WTC11 (cell line): Measurements from ENCODE around the gene C1orf87. TPM values are rescaled to one million over a fixed set of nuclear protein-coding genes. Genes with fewer than 3 reads are reported as not detected.

ENCODE experiments used
- ATAC-seq: fragments of 200-7000 bp; cut with Tn5 transposase; 2 replicates; pipeline ENCODE4 v1.10.0; 2021; ENCODE audit warnings: mild to moderate bottlenecking, moderate library complexity
- CTCF ChIA-PET: fragments of 300-600 bp; sonication (Branson Sonifier 250); formaldehyde crosslinking; loops from one replicate; lab custom pipeline; 2021; ENCODE audit warnings: antibody characterized with exemption; lab: Charles Lee
- POLR2A ChIA-PET: fragments of 350-600 bp; sonication (Branson Sonifier 250); formaldehyde crosslinking; loops from one replicate; lab custom pipeline; 2021; ENCODE audit warnings: antibody characterized with exemption; lab: Charles Lee
- DNase-seq: peaks from one replicate; pipeline ENCODE4 v3.0.0; 2021; ENCODE audit warnings: low spot score
- H3K27ac Mint-ChIP-seq: 2 replicates; pipeline ENCODE4 v1.8.0; 2021; ENCODE audit warnings: mixed read lengths
- H3K27me3 Mint-ChIP-seq: 2 replicates; pipeline ENCODE4 v1.8.0; 2021; ENCODE audit warnings: low read depth, mild to moderate bottlenecking, moderate library complexity, mixed read lengths
- H3K36me3 Mint-ChIP-seq: 2 replicates; pipeline ENCODE4 v1.8.0; 2021; ENCODE audit warnings: mixed read lengths
- H3K4me1 Mint-ChIP-seq: 2 replicates; pipeline ENCODE4 v1.8.0; 2022; ENCODE audit warnings: mixed read lengths
- H3K4me3 Mint-ChIP-seq: 2 replicates; pipeline ENCODE4 v1.8.0; 2021; ENCODE audit warnings: mild to moderate bottlenecking, moderate library complexity, mixed read lengths
- H3K9me3 Mint-ChIP-seq: 2 replicates; pipeline ENCODE4 v1.8.0; 2021; ENCODE audit warnings: mixed read lengths
- AR ChIP-seq: fragments of 250-450 bp; sonication (Bioruptor Pico); IDR thresholded peaks from 2 replicates; pipeline ENCODE4 v1.9.0; 2021; ENCODE audit warnings: mild to moderate bottlenecking
- ATF1 ChIP-seq: sonication (generic); formaldehyde crosslinking; IDR thresholded peaks from 2 replicates; pipeline ENCODE4 v1.8.1; 2023; ENCODE audit warnings: mild to moderate bottlenecking, moderate library complexity, missing genetic modification reagents
- CBFB ChIP-seq: sonication (generic); formaldehyde crosslinking; IDR thresholded peaks from 2 replicates; pipeline ENCODE4 v1.8.1; 2022; ENCODE audit warnings: mild to moderate bottlenecking, low read depth, missing genetic modification reagents
- CREB1 ChIP-seq: sonication (generic); formaldehyde crosslinking; IDR thresholded peaks from 2 replicates; pipeline ENCODE4 v1.8.0; 2023; ENCODE audit warnings: mild to moderate bottlenecking, missing genetic modification reagents
- E2F5 ChIP-seq: sonication (generic); formaldehyde crosslinking; IDR thresholded peaks from 2 replicates; pipeline ENCODE4 v1.8.1; 2022; ENCODE audit warnings: mild to moderate bottlenecking, moderate library complexity, missing genetic modification reagents
- ELF4 ChIP-seq: sonication (generic); formaldehyde crosslinking; IDR thresholded peaks from 2 replicates; pipeline ENCODE4 v1.8.1; 2022; ENCODE audit warnings: low read depth, mild to moderate bottlenecking, moderate library complexity, missing genetic modification reagents
- FOXK1 ChIP-seq: sonication (generic); formaldehyde crosslinking; IDR thresholded peaks from 2 replicates; pipeline ENCODE4 v1.8.0; 2022; ENCODE audit warnings: mild to moderate bottlenecking, moderate library complexity, missing genetic modification reagents
- GTF2I ChIP-seq: fragments of 250-450 bp; sonication (Bioruptor Pico); conservative IDR thresholded peaks from 2 replicates; pipeline ENCODE4 v1.4.0; 2021; ENCODE audit warnings: mild to moderate bottlenecking
- HMGA2 ChIP-seq: fragments of 250-450 bp; sonication (Bioruptor Pico); IDR thresholded peaks from 2 replicates; pipeline ENCODE4 v1.4.0; 2021; ENCODE audit warnings: mild to moderate bottlenecking, moderate library complexity
- IRF1 ChIP-seq: sonication (generic); formaldehyde crosslinking; IDR thresholded peaks from 2 replicates; pipeline ENCODE4 v1.8.0; 2023; ENCODE audit warnings: missing genetic modification reagents
- KAT7 ChIP-seq: sonication (generic); formaldehyde crosslinking; IDR thresholded peaks from 2 replicates; pipeline ENCODE4 v1.8.1; 2023; ENCODE audit warnings: missing genetic modification reagents, mild to moderate bottlenecking, borderline replicate concordance
- MXD4 ChIP-seq: fragments of 250-450 bp; sonication (Bioruptor Pico); IDR thresholded peaks from 2 replicates; pipeline ENCODE4 v1.8.0; 2021; ENCODE audit warnings: mild to moderate bottlenecking, moderate library complexity, borderline replicate concordance
- MYBL2 ChIP-seq: sonication (generic); formaldehyde crosslinking; IDR thresholded peaks from 2 replicates; pipeline ENCODE4 v1.8.1; 2023; ENCODE audit warnings: mild to moderate bottlenecking, moderate library complexity, missing genetic modification reagents
- PREB ChIP-seq: sonication (generic); formaldehyde crosslinking; IDR thresholded peaks from 2 replicates; pipeline ENCODE4 v1.8.1; 2022; ENCODE audit warnings: mild to moderate bottlenecking, missing genetic modification reagents, moderate library complexity, borderline replicate concordance
- SMAD3 ChIP-seq: sonication (generic); formaldehyde crosslinking; IDR thresholded peaks from 2 replicates; pipeline ENCODE4 v1.8.0; 2022; ENCODE audit warnings: missing genetic modification reagents, mild to moderate bottlenecking, borderline replicate concordance
- TEAD1 ChIP-seq: sonication (generic); formaldehyde crosslinking; IDR thresholded peaks from 2 replicates; pipeline ENCODE4 v1.8.0; 2022; ENCODE audit warnings: mild to moderate bottlenecking, missing genetic modification reagents
- USF2 ChIP-seq: sonication (generic); formaldehyde crosslinking; IDR thresholded peaks from 2 replicates; pipeline ENCODE4 v1.8.1; 2023; ENCODE audit warnings: mild to moderate bottlenecking, missing genetic modification reagents, moderate library complexity
- ZBTB43 ChIP-seq: sonication (generic); formaldehyde crosslinking; IDR thresholded peaks from 2 replicates; pipeline ENCODE4 v1.8.1; 2023; ENCODE audit warnings: mild to moderate bottlenecking, missing genetic modification reagents
- ZMAT4 ChIP-seq: fragments of 250-450 bp; sonication (Bioruptor Pico); IDR thresholded peaks from 2 replicates; pipeline ENCODE4 v1.9.0; 2021; ENCODE audit warnings: mild to moderate bottlenecking
- ZNF281 ChIP-seq: sonication (generic); formaldehyde crosslinking; IDR thresholded peaks from 2 replicates; pipeline ENCODE4 v1.8.0; 2023; ENCODE audit warnings: mild to moderate bottlenecking, missing genetic modification reagents
- ZSCAN18 ChIP-seq: fragments of 250-450 bp; sonication (Bioruptor Pico); IDR thresholded peaks from 2 replicates; pipeline ENCODE4 v2.1.2; 2022; ENCODE audit warnings: mild to moderate bottlenecking, moderate library complexity
- total RNA-seq: library from RNA; stranded (reverse); gene quantifications from 3 replicates; pipeline ENCODE4 v1.2.3, GENCODE V29; 2021

Gene C1orf87
- total RNA-seq, 1 experiment from 2014 or later: 0.22 TPM

- no peak for TF ChIP-seq TEAD1 (CRISPR knock-in tag)
- no peak for TF ChIP-seq ZBTB43
- no peak for TF ChIP-seq MXD4
- TF ChIP-seq ATF1: no peak
- no peak for TF ChIP-seq MYBL2
- no peak for TF ChIP-seq AR
Observed at GRCh38 chr1:60091195-60091715, 17.7 kb upstream of the C1orf87 start (continued).

GRCh38 chr1:60090655-60091054, 17.1 kb upstream of the C1orf87 start:
- CTCF ChIA-PET: interaction anchor here (2.0 kb wide), 1 partner anchor 119 kb away, joined by 10 read pairs; no protein-coding TSS in a partner anchor
- POLR2A ChIA-PET: no interaction called here
- Mint-ChIP-seq H3K4me1 (no peaks in the 10 kb centered on the region; the same call in 1 of the 2 replicates), H3K36me3 (no peaks in the 10 kb centered on the region), H3K4me3 (no peak overlapping the region), H3K27me3 (no peaks in the 10 kb centered on the region; the same call in 1 of the 2 replicates), H3K9me3 (no peaks in the 10 kb centered on the region), H3K27ac (no peak overlapping the region)
- DNase-seq (no peak), ATAC-seq (no peak)
- TF ChIP-seq ZSCAN18 (no peak), SMAD3 (CRISPR knock-in tag) (no peak), ELF4 (no peak), IRF1 (no peak), CREB1 (no peak), E2F5 (no peak), HMGA2 (CRISPR knock-in tag) (no peak), AR (no peak), ZMAT4 (CRISPR knock-in tag) (no peak), FOXK1 (CRISPR knock-in tag) (no peak), PREB (CRISPR knock-in tag) (no peak), GTF2I (CRISPR knock-in tag) (no peak), USF2 (CRISPR knock-in tag) (no peak), ZNF281 (CRISPR knock-in tag) (no peak), KAT7 (CRISPR knock-in tag) (no peak), CBFB (CRISPR knock-in tag) (no peak)
